Fibroblast of skin of left biceps (primary cell): ENCODE data around the gene RNF26.

Experiments used
- DNase-seq, 2 experiments: peaks; one replicate each; pipeline ENCODE4 v3.0.0-alpha.2; 2013; ENCODE audit warnings: low read depth in 2 of 2

RNF26 gene

GRCh38 chr11:119355091-119355843 is 20.9 kb downstream of the RNF26 start:
- DNase-seq, result no peak

GRCh38 chr11:119356349-119357031 is 22.2 kb downstream of the RNF26 start:
- DNase-seq, result no peak

DNA sequence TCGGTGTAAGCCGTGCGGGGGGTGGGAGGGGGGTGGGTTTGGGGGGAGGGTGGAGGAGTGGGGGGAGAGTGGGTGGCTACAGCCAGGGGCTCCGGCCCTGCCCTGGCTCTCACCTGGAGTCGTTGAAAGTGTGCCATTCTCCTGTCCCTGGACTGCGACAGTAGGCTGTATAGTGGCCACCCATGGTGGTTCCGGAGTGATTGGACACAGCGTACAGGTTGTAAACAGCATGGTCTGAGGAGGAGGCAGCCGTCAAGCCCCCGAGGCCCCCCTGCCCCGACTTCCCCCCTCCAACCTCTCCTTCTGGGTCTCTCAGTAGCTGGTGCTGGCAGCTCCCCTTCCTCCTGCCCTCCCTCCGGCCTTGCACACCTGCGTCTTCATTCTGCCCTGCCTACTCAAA is 22.7 kb downstream of the RNF26 start:
- DNase-seq, result no peak

DNA sequence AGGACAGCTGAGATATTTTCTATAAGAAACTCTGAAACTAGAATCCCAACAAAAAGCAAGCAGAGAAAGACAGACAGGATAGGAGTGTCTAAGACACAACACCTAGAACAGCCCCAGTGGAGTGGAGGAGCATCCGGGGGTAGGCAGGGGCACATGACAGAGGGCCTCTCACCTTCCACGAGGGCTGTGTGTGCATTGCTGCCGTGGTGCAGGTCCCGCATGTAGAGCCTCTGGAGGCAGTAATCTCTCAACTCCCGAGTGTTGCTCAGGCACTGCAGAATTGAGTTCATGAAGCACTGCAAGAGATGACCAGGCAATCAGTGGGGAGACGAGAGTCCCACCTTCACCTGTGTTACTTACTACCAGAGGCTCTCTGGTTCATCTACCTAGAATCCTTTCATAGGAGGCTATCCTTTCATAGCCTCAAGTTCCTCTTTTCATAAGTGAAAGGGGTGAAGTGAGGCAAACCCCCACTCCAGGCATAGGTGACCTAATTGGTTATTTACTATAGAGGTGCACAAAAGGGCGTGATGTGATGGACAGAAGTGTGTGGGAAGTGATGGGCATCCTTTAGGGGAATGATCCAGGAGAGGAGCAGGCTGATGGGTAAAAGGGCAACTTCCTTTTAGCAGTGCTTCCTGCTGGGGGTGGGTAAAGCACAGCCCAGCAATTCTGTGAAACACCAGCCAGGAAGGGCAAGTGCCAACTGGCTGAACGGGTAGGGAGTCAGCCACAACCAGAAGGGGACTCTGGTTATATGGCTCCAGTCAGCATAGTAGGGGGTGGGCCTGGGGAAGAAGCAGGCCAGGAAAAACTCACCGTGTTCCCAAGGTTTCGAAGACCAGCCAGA is 25.3 kb downstream of the RNF26 start:
- DNase-seq, result no peak

DNA sequence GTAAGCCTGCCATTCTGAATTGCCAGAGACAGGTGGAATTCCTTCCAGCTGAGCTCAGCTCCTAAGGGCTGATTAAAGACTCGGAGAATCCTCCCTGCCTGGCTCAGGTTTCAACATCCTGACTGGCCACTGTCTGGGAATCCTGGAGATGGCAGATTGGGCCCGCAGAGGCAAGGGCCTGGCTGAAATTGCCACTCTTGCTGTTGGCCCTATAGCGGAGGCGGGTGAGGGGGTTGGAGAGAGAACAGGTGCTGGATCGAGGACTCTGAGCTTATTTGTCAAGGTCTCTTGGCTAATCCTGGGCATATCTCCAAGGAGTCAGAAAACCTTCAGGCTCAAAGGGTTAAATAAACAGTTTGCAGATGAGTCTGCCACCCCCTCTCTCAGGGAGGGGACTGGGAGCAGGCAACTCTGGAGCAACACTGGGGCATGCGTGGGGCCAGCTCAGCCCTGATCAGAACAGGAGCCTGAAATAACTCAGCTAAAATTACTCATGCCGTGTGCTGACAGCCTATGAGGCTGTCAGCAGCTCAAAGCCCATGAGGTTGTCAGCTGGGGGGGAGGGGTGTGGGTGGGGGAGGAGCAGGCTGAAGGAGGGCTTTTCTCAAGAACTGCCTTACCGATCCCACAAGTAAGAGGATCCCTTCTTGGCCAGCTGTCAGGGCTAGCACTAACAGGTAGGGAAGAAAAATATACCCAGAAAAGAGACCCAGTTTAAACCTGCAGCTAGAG is 26.9 kb downstream of the RNF26 start:
- no peak for DNase-seq

GRCh38 chr11:119361941-119362725 is 27.8 kb downstream of the RNF26 start:
- no peak for DNase-seq

DNA sequence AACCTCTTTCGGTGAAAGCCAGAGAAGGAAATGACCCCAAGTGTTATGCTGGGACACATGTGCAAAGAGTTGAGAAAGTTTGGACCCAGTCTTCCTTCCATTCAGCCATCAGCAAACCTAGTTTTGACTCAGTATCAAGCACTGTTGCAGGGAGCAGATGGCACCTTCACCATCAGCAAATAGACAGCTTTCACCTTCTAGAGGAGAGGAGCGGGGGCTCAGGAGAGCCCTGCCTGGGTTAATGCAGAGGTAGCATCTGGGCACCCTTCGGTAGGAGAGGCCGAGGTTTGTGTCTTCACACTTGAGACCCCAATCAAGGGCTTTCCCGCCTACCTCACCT is 28.4 kb downstream of the RNF26 start:
- no peak for DNase-seq

GRCh38 chr11:119363081-119363850 is 28.9 kb downstream of the RNF26 start:
- no peak for DNase-seq

- DNase-seq, result no peak
Measured at GRCh38 chr11:119363851-119364590, 29.7 kb downstream of the RNF26 start.

GRCh38 chr11:119365071-119365591 is 30.8 kb downstream of the RNF26 start:
- DNase-seq, result no peak

GRCh38 chr11:119366690-119367620 is 32.6 kb downstream of the RNF26 start:
- no peak for DNase-seq

DNA sequence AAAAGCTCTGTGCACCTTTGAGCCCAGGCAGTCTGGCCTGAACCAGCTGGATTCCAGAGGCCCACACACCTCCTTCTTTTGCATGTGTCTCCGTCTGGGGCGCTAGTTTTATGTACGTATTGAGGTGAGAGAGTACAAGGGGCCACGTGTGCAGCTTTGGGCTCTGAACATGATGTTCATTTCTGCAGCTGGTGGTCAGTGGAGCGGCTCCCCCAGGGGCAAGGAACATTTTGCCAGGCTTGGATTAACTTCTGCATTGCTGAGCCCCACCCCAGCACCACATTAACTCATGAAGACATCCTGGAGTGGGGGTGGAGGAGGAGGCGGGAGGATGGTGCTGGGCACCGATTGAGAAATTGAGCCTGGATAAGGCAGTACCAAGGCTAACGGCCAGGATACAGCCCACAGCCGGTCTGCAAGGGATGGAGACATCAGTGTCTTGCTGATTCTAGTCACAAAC is 33.4 kb downstream of the RNF26 start:
- DNase-seq, result no peak

GRCh38 chr11:119368121-119369034 is 34.1 kb downstream of the RNF26 start:
- no peak for DNase-seq

DNA sequence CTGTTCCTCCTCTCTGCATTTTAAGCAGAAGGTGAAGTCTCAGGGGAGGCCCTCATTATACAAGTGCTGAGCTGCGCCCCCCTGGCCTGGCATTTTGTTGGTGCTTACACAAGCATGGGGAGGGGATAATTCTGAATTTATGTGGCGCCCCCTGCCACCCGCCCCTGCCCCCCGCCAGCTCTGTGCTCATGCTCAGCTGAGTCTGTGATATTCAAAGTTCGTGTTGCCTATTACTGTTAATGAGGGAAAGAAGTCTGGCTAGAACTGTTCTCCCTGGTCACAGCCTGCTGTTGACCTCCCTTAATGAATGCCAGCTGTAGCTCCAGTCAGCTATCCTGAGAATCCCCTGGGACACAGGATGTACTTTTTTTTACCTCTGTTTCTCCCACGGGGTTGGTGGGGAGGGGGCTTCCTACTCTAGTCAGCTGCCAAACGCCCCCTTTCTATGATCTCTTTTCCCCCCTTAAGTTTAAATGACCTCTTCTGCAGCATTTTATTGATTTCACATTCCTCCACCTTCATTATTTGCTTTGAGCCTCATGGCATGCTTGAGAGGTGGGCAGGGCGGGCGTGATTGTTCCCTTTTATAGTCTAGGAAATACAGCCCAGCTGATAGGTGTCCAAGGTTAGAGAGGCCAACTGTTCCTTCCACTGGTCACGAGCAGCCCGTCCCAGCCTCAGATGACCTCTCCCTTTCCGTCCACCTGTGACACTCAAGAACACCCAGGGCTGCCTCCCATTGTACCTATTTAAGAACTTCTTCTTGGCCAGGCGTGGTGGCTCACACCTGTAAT is 35.0 kb downstream of the RNF26 start:
- no peak for DNase-seq

- DNase-seq, result no peak
Measured at GRCh38 chr11:119370486-119371046, 36.2 kb downstream of the RNF26 start.

DNA sequence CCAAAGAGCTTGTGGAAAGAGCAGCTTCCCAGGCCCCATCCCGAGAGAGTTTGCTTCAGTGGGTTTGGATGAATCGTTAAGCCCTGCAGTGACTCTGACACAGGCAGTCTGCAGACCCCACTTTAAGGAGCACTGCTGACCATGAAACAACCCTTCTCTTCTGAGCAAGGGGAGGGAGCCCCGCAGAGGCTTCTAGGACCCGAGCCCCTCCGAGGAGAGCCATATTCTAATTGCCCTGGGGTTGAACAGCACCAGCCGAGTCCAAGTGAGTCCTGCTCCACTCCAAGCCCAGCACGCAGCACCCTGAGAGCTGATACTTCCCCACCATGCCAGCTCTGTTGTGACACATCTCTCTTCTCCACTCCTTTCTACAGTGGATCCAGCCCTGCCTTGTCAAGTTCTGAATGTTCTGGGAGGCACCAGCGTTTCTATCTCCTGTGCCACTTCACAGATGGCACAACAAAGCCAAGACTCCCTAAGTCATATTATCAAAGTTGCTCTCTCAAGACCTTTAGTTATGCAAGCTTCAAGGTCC is 36.8 kb downstream of the RNF26 start:
- no peak for DNase-seq
